GM19395 (cell line): ENCODE measurements around the gene TSC1.
"Not testable (repeated sequence)": the region's sequence is repeated elsewhere in the genome, so short reads cannot be mapped to it uniquely, and the experiment has no call there.

Experiments used
- ATAC-seq: cut with Tn5 transposase; IDR thresholded peaks from one replicate; pipeline ENCODE4 v1.9.1; 2021; ENCODE audit warnings: mild to moderate bottlenecking, moderate library complexity; ENCODE audit not compliant: unreplicated experiment

The TSC1 gene

DNA sequence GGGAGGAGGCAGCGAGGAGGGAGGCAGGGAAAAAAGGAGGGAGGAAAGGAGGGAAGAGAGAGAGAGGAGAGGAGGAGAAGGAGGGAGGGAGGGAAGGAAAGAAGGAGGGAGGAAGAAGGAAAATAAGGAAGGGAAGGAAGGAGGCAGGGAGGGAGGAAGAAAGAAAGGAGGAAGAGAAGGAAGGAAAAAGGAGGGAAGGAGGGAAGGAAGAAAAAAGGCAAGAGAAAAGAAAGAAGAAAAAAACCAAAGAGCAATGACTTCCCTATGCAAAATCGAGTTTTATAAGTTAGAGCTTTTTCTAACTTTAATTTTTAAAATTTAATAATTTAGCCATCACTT is 33.7 kb upstream of the TSC1 start:
- no peak for ATAC-seq

DNA sequence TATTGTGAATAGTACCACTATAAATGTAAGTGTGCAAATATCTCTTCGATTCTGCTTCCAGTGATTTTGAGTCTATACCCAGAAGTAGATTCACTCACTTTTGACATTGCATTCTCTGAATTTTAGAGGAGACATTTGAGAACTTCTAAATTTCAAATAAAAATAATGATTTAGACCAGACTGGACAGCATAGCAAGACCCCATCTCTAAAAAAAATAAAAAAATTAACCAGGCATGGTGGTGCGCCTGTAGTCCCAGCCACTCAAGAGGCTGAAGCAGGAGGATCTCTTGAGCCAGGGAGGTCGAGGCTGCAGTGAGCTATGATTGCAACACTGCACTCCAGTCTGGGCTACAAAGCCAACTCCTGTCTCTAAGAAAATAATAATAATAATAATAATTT is 32.2 kb upstream of the TSC1 start:
- no peak for ATAC-seq

DNA sequence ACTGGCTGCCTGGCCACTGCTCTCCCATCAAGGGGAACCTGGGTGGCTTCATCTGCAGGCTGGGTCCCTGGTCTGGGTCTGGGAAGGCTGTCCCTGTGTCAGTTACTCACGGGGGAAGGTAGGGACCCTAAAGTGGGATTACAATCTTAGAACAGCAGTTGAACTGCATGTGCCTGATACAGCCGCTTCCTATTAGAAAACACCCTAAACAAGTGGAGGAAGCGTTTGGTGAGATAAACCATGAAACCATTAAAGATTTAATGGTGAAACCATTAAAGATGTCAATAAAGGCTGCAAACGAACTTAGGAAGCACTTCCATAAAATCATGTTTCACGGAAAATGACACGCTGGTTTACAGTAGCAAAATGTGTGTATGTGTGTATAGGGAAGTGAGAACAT is 31.5 kb upstream of the TSC1 start:
- ATAC-seq: no peak

DNA sequence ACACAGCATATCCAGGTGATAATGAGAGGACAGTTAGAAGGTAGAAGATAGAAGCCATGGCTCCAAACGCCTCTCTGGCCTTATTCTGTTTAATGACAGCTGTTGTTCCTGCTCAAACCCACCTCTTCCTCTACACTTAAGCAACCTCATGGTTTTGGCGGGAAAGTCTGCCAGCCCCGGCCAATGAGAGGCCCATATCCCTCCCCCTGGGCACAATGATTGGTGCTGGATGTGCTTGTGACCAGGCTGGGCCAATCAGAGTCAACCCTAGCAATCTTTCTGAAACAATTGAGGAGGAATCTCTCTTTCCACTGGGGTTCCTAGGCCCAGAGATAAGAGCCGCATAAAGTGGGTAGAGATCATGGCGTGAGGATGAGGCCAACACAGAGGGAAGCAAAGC is 29.3 kb upstream of the TSC1 start:
- no peak for ATAC-seq

DNA sequence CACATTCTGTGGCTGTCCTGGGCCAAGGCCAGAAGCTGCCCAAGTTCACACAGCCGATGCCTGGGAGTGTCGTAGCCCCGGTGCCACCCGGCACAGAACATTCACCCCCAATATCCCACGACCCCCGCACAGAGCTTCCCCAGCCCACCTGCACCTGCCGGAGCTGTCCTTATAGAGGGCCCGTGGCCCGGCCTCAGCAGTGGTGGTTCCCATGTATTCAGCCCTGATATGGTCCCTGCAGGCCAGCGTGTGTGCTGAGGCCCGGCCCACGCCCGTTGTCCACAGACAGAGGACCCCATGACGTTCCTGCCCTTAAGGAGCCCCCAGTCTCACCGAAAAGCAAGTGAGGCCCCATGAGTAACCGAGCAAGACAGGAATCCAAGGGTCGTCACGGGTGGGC is 28.8 kb upstream of the TSC1 start:
- ATAC-seq: no peak

DNA sequence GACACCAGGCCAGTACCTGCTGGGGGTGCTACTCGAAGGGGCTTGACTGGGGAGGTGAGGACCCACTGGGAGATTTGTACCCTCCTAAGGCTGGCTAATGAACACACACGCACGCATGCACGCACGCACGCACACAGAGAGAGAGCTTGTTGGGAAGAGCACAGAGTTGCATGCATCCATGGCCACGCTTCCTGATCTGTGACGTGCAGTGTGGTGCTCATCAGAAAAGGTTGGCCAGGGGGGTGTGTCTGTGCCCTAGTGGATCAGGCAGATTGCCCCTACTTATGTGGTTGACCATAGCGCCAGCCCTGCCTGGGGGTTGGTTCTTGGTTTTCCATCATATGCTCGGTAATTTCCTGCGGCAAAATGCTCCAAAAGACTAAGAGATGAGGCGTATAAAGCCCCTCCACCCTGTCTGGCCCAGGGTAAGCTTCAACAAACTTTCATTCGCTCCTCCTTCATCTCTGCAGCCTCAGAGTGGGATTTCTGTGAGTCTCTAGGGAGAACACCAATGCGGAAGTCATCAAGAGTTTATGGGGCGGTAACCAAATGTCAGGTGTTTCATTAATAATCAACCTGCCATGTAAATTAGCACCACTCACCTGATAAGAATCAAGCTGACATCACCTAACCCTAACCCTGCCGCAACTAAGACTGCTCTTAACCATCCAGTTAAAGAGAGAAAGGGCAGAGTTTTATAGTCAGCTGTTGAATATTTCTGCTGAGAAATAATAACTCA is 26.1 kb upstream of the TSC1 start:
- ATAC-seq: no peak

DNA sequence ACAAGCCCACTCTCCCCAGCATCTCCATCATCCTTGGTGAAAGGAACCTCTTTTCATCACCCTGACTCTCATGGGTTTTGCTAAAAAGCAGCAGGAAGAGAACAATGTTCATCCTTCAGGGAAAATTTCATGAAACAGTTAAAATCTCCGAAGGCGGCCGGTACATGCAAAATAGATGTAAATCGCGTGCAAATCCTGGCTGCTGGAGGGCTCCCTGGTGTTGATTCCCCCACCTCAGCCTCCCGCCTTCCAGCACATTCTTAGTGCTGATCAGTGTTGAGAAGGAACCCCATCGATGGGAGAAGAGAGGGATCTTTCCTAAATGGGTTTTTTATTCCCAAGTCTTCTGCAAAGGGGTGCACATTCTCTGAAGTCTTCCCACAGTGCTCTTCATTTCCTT is 25.4 kb upstream of the TSC1 start:
- ATAC-seq: no peak

DNA sequence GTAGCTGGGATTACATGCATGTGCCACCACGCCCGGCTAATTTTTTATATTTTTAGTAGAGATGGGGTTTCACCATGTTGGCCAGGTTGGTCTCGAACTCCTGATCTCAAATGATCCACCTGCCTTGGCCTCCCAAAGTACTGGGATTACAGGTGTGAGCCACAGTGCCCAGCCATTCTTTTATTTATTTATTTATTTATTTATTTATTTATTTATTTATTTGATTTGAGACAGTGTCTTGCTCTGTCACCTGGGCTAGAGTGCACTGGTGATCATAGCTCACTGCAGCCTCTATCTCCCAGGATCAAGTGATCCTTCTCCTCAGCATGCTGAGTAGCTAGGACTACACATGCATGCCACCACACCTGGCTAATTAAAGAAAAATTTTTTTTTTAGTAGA is 23.5 kb upstream of the TSC1 start:
- not testable (repeated sequence) for ATAC-seq

DNA sequence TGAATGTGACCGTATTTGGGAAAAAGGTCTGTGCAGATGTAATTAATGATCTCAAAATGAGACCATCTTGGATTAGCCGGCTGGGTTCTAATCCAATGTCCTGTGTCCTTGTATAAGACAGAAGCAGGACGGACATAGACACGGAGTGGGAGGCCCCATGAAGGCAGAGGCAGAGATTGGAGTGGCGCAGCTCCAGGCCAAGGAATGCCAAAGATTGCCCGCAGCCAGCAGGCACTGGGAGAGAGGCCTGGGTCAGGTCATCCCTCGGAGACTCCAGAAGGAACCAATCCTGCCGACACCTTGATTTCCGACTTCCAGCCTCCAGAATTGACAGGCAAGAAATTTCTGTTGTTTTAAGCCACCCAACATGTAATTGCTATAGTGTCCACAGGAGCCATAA is 21.1 kb upstream of the TSC1 start:
- no peak for ATAC-seq

DNA sequence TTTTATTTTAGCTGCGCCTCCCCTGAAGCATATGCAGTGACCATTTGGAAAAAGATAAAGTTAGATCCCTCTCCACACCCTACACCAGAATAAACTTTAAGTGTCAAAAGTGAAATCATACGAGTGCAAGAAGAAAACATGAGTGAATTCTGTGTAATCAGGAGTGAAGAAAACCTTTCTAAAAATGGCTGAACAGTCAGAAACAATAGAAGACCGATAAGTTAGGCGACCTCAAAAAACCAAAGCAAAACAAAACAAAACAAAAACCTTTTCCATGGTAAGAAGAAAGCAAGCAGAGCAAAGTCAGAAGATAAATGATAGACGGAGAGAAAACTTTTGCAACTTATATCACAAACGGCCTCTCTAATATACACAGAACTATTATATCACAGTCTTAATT is 16.6 kb upstream of the TSC1 start:
- no peak for ATAC-seq

DNA sequence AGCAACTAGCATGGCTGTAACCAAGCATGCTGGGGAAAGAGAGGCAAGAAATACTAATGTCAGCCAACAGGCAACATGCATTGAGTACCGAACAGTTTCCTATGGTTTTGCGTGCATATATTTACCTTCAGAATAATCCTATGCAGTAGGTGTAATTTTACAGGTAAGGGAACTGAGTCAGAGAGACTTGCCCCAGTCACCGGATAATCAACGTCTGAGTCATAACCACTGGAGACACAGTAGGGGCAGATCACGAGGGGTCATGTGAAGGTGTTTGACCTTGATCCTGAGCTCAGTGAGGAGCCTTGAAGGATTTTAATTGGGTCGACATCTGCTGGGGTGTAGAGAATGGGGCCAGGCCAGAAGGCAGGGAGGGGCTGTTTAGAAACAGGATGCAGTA is 13.4 kb upstream of the TSC1 start:
- ATAC-seq: no peak

DNA sequence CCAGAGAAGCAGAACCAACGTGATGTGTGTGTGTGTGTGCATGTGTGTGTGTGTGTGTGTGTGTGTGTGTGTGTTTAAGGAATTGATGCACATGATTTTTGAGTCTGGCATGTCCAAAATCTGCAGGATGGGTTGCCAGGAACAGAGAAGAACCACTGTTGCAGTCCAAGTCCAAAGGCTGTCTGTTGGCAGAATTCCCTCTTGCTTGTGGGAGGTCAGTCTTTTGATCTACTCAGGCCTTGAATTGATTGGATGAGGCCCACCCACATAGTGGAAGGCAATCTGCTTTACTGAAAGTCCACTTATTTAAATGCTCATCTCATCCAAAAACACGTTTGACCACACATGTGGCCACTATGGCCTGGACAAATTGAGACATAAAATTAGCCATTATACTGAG is 11.4 kb upstream of the TSC1 start:
- no peak for ATAC-seq

DNA sequence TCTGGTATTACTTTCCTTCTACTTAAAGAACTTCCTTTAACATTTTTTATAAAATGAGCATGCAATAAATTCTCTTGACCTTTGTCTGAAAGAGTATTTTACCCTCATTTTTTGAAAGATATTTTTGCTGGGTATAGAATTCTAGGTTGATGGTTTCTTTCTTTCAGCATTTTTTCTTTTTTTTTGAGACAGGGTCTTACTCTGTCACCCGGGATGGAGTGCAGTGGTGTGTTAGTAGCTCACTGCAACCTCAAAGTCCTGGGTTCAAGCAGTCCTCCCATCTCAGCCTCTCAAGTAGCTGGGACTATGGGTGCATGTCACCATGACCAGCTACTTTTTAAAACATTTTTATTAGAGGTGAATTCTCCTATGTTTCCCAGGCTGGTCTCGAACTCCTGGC is 10.7 kb upstream of the TSC1 start:
- no peak for ATAC-seq

DNA sequence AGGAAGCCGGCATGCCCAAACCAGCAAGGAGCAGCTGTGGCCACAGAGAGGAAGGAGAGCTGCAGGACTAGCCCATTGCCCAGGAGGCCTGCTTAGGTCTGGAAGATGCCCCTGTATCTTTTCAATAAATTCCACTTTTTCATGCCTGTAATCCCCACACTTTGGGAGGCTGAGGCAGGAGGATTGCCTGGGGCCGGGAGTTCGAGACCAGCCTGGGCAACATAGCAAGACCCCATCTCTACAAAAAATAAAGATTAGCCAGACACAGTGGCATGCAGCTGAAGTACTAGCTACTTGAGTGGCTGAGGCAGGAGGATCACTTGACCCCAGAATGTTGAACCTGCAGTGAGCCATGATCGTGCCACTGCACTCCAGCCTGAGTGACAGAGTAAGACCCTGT is 5.3 kb upstream of the TSC1 start:
- ATAC-seq: no peak

DNA sequence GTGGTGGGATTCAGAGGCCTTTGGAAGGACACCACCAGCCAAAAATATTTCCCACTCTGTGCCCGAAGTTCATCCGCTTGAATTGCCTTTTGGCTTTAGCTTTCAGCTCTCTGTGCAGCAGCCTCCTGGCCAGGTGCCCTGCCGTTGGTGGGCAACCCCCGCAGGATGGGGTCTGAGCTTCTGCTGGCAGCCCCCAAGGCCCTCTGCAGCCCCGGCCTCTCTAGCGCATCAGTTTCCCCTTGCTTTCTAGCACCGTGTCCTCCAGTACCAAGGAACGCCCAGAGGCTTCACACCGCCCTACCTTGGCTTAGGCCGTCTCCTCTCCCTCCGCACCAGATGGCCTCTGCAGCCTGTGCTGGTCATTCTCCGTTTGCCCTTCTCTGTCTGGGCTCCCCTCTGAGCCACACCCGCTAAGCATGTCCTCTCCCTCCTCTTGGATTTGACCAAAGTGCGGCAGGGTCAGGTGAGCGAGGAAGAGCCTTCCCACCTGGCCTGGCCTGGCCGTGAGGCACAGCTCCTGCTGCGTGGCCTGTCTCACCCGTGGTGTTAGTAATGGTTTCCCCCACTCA is 4.2 kb upstream of the TSC1 start:
- no peak for ATAC-seq

DNA sequence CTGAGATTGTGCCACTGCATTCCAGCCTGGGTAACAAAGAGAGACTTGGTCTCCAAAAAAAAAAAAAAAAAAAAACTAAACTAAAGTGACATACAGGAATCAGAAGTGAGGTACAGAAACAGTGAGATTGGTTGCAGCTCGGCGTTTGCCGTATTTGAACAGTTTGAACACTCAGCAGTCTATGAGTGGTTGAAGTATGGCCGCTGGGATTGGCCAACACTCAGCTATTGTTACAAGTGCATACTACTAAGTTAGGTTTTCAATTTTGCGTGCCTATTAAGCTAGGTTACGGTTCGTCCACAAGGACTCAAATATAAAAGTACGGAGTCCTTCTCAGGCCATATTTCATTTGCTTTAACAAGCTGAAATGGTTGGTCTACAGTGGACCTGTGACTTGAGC is 3.3 kb upstream of the TSC1 start:
- no peak for ATAC-seq

DNA sequence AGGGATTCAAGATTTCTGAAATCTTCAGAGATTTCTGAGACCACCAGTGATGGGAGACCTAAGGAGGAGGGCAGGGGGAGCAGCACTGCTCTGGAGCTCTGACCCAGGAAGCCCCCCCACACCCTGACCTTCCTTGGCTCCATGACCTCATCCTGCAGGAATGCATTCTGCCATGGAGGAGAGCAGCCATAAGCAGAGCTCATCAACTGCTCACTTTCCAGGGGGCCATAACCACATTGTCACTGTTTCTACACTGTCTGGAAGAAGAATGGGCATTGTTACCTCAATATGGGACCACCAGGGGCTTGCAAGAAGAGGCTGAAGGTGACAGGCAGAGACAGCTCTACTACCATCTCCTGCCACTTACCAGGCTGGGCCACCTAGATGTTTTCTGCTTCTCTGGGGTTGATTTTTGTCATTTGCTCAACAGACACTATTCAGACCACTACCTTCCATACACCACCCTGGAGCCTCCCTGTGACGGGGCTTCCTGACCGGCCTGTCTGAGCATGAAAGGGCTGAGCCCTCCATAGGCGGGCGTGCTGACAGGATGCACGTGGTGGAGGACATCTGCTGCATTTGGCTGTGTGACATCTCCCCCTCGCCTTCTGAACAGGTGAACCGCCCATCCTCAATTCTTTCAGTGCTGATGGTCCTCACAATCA is 2.3 kb upstream of the TSC1 start:
- no peak for ATAC-seq

DNA sequence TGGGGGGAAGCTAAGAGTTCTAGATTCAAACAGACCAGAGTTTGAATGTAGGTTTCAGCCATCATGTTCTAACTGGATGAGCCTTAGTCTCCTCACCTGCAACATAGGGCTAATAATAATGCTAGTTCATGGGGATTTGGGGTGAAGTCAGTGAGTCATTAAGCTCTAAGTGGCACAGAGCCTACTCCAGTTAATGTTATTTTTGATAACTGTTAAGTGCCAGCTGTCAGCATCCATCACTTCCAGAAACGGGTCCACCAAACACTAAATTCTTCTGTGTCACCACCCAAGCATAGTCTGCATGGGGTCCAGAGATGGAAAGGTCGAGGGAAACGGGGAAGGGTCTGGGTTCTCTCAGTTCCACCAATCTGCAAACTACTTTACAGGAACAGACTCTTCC is 1.8 kb upstream of the TSC1 start:
- no peak for ATAC-seq

DNA sequence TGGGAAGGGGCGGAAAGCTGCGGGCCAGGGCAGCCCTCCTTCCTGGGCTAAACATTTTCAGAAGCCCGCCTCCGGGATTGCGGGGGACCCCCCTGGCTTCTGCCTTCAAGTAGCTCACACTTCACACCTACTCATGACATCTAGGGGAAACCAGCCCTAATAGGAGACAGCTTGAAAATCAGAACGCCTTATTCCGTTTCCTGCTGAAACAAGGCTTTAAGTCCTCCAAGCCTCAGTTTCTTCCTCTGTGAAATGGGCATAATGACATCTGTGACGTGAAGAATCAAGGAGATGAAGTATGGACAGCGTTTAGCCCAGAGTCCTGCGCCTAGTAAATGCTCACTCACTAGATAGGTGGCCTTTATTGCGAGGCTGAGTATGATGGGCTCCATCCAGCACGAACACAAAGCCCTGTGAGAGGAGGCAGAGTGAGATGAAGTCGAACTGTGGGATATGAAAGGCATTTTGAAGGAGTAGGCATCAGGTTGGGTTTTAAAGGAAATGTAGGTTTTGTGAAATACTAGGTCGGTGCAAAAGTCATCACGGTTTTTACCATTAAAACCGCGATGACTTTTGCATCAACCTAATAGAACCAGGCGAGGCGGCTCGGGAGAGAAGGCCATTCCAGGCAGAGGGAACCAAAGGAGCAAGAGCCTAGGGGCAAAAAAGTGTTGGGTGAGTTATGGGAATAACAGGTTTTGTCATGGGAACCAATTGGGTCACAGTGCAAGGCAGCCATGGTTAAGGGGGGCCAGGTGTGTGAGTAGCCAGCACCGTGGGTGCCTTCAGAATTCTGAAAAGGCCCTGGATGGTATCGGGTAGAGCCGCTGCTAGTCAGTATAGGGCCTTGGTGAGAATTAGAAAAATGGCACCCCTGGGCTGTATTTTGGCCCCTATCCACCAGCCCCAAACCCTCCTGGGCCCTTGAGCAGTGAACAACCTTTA is 1.0 kb upstream of the TSC1 start:
- peak; percentile 29 for ATAC-seq

DNA sequence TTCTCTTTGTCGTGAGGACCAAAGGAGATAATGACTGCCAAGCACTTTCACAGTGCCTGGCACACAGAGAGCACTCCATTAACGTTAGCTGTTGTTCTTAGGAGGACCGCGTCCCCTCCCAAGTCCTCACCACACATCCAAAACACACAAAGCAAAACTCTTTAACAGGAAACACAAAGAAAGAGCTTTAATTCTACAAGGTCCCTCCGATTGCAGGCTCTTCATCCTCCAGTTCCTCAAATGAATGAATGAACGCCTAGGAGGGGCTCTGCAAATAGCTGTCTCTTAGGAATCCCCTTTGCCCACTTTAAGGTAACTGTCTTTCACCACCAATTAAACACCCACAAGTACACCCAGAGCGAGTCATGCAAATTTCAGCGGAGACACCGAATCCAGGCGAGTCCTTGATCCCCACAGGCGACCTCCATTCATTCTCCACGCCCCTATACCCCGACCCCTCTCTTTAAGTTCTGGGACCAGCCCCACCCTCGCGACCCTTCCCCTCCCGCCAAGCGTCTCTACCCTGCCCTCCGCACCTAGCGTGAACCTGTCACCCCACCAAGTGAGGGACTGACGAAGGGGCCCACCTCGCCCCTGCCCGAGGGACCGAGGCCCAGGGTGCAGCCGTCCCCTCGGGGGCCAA is 644 bp downstream of the TSC1 start:
- ATAC-seq: peak; percentile 6

DNA sequence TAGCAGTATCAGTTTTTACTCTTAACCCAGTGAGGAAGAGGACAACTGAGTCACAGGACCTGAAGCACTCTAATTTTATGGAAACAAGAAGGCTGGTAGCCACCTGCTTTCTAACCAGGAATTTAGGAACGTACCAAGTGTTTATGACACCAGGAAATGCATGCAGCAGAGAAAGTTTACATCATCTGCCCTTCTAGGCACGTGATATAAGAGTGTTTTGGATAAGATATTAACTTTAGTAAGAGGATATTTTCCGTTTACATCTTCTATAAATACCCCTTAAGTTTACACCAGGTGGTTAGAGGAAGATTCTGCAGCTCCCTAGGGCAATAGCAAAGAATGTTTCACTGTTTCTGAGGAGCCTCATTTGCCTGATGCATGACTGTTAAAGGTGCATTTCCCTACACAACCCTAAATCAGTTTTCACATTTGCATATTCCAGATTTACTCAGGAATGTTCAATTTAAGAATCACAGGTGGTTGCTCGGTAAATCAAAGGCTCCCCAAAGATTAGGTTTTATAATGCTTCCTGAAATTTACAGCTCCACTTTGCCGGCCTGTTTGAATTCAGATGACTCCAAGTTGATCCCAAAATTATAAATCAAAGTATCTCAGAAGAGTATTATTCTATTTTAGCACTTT is 1.8 kb downstream of the TSC1 start:
- ATAC-seq: no peak
